GM18517 (cell line): Measurements from ENCODE around the gene BTBD9.

Source experiments
- ATAC-seq: cut with Tn5 transposase; IDR thresholded peaks from one replicate; pipeline ENCODE4 v1.9.1; 2021; ENCODE audit warnings: mild to moderate bottlenecking, moderate library complexity; ENCODE audit not compliant: unreplicated experiment

The BTBD9 gene

GRCh38 chr6:38169221-38169976 is 470.3 kb downstream of the BTBD9 start:
- no peak for ATAC-seq

- no peak for ATAC-seq
These were observed 471.0 kb downstream of the BTBD9 start for GRCh38 chr6:38168699-38169098.

GRCh38 chr6:38168126-38168525 is 471.6 kb downstream of the BTBD9 start:
- ATAC-seq, result no peak

GRCh38 chr6:38167598-38167997 is 472.1 kb downstream of the BTBD9 start:
- no peak for ATAC-seq

- ATAC-seq, result no peak
These were observed 473.1 kb downstream of the BTBD9 start for GRCh38 chr6:38166411-38167240.

- no peak for ATAC-seq
These were observed 475.0 kb downstream of the BTBD9 start for GRCh38 chr6:38164671-38165108.

- ATAC-seq, result no peak
These were observed 475.6 kb downstream of the BTBD9 start for GRCh38 chr6:38164131-38164481.

- no peak for ATAC-seq
These were observed 476.3 kb downstream of the BTBD9 start for GRCh38 chr6:38163186-38164130.

- no peak for ATAC-seq
These were observed 477.1 kb downstream of the BTBD9 start for GRCh38 chr6:38162493-38163185.

GRCh38 chr6:38161754-38162492 is 477.8 kb downstream of the BTBD9 start:
- ATAC-seq, result no peak

- ATAC-seq, result no peak
These were observed 478.4 kb downstream of the BTBD9 start for GRCh38 chr6:38161331-38161730.

- ATAC-seq, result no peak
These were observed 478.9 kb downstream of the BTBD9 start for GRCh38 chr6:38160831-38161230.

GRCh38 chr6:38159596-38159995 is 480.1 kb downstream of the BTBD9 start:
- no peak for ATAC-seq

GRCh38 chr6:38158762-38159350 is 480.9 kb downstream of the BTBD9 start:
- no peak for ATAC-seq

- no peak for ATAC-seq
These were observed 481.8 kb downstream of the BTBD9 start for GRCh38 chr6:38157905-38158304.

GRCh38 chr6:38156818-38157565 is 482.7 kb downstream of the BTBD9 start:
- ATAC-seq, result no peak

GRCh38 chr6:38155621-38156204 is 484.0 kb downstream of the BTBD9 start:
- ATAC-seq, result no peak

GRCh38 chr6:38155144-38155543 is 484.6 kb downstream of the BTBD9 start:
- no peak for ATAC-seq
